UCSD-AML1 (cell line): ENCODE data around the gene NDUFB5.

Source experiments
- DNase-seq: peaks from one replicate; lab custom pipeline; 2025; ENCODE audit not compliant: unreplicated experiment; lab: John Stamatoyannopoulos, UW

Gene NDUFB5

DNA sequence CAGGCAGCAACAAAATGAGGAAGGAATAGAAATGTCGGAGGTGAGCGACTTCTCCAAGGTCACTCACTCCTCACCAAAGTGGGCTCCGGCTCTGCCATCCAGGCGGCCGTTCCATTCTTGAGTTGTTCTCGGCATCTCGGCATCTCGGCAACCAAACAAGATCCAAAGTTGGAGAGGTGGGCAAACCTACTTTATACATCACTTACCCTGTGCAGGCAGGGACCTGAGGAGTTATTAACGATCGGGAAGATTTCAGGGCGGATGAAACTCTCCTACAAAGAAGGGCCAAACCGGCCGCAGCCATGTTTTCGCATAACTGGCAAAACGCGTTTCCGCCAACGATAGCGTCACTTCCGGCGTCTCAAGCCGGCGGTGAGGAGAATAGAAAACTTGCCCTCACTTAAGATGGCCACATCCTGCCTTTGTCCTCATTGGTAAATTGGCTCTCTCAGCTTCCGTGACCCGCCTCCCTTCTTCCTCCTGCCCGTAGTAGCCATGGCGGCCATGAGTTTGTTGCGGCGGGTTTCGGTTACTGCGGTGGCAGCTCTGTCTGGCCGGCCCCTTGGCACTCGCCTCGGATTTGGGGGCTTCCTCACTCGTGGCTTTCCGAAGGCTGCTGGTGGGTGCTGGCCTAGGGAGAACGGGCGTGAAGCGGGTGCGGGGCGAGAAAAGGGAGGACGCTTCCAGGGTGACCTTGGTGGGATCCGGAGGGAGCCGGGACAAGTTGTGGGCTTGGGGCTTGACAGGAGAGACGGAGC, at the start of gene NDUFB5, which contains the start of gene MRPL47:
NDUFB5 (plus strand) TSS at position 474 of the 758 bp plus-strand sequence; CDS start at position 496, 22 bp downstream.
MRPL47 (minus strand) TSS at position 318 of the 758 bp plus-strand sequence; CDS start at position 304, 14 bp downstream.
- DNase-seq = peak; percentile 92

DNA sequence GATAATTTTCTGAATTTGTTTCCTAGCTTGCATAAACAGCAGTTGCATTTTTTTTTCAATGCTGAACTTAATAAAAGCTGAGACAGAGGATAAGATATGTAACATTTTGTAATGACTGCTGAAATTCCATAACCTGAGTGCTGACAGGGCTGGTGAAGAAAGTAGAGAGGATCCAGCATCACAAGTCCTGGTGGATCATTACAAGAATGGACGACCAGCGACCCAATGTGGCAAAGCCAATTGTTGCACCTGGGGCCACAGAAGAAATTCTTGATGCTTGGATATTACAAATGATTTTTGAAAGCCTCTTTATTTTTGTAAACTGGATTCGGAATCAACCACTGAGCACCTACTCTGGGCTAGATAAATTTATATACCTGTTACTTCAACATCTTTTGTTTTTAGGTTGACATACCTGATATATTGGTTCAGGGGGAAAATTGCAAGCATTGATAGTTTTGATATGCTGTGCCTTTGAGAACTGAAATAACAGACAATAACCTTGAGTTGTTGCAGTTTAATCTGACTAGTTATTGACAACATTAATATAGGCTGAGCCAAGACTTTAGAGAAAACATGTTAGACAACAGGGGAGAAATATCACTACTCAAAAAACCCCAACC, 45.7 kb upstream of the NDUFB5 start:
- DNase-seq = peak; percentile 68

DNA sequence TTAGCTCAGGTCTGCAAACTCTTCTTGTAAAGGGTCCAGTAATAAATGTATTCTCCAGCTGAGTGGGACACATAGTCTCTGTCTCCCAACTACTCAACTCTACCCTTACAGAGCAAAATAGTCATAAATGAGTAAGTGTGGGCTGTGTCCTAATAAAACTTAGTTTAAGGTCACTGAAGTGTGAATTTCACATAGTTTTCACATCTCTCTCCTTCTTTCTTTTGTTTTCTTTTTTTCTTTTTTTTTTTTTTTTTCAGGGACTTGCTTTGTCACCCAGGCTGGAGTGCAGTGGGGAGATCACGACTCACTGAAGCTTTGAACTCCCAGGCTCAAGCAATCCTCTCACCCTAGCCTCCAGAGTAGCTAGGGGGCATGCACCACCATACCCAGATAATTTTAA, 43.8 kb upstream of the NDUFB5 start:
- no peak for DNase-seq

DNA sequence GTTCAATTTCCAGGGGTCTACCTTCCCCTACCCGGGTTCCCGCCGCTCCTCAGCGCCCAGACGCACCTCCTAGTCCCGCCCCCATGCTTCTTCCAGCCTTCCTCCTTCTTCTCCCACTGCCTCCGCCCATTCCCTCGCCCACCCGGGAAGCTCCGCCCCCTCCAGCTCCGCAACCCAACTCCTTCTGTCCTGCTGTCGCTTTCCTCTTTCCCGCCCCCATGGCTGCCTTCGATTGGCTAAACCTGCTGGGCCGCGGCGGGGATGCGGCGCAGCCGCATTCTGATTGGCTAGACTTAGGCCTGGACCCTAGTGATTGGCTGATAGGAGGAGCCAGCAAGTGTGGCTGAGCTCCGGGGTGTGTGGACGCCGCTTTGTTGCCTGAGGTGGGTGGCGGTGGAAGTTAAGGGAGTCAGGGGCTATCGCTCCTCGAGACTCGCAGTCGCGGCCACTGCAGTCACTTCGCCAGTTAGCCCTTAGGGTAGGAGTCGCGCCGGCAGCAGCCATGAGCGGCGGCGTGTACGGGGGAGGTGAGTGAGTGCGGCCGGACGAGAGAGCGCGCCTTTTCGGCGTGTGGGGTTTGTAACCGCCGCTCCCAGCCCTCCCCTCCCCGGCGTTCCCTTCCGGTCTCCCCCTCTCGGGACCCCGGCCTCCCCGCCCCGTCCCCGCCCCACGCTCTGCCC, 41.9 kb upstream of the NDUFB5 start, which contains the start of gene ACTL6A:
ACTL6A (plus strand) TSS at position 336 of the 680 bp plus-strand sequence; CDS start at position 503, 167 bp downstream.
- peak; percentile 100 for DNase-seq

DNA sequence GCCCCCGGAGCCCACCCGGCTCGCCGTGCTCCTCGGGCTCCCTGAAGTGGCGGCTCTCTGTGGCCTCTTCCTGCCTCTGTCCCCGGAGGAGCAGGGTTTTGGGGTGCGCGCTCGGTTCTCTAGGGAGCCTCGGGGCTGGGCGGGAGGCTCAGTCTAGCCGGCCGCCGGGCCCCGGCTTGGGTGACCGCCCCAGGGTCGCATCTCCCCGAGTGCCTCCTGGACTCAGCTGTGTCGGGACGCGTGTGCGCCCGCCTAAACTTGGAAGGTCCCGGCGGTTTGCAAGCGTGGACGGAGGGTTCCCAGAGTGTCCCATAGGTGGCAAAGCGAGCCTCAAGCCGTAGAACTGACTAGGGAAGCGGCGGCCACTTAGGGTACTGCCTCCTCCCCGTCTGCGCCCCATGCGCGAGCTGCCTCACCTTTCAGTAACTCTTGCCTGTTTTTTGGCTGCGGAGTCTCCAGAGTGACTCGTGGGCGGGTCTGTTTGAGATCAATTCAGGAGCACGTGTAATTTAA, 41.3 kb upstream of the NDUFB5 start:
- peak; percentile 79 for DNase-seq

- DNase-seq = no peak
Measured at GRCh38 chr3:179565496-179565895, 39.1 kb upstream of the NDUFB5 start.

GRCh38 chr3:179580992-179581391, 23.6 kb upstream of the NDUFB5 start:
- DNase-seq = no peak

- no peak for DNase-seq
Measured at GRCh38 chr3:179589143-179589542, 15.5 kb upstream of the NDUFB5 start.

GRCh38 chr3:179590669-179591068, 13.9 kb upstream of the NDUFB5 start:
- DNase-seq = no peak

- no peak for DNase-seq
Measured at GRCh38 chr3:179591313-179591712, 13.3 kb upstream of the NDUFB5 start.

GRCh38 chr3:179599531-179599930, 5.1 kb upstream of the NDUFB5 start:
- no peak for DNase-seq

GRCh38 chr3:179603321-179603720, 1.3 kb upstream of the NDUFB5 start:
- no peak for DNase-seq

DNA sequence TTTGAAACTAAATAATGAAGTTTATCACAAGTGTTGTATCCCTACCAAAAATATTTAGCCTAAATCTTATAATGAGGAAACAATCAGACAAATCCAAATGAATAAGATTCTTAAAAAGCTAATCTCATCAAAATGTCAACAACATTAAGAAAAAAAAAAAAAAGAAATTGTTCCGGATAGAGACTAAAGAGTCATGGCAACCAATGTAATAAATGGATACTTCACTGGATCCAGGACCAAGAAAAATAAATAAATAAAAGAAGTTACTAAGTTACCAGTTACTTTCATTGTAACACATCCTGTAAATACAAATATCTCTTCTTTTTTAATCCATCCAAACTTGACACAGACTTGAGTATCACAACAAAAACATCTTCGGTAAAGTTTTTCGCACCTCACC, 763 bp upstream of the NDUFB5 start:
- no peak for DNase-seq

GRCh38 chr3:179606534-179607085, 2.0 kb downstream of the NDUFB5 start:
- DNase-seq = no peak

DNA sequence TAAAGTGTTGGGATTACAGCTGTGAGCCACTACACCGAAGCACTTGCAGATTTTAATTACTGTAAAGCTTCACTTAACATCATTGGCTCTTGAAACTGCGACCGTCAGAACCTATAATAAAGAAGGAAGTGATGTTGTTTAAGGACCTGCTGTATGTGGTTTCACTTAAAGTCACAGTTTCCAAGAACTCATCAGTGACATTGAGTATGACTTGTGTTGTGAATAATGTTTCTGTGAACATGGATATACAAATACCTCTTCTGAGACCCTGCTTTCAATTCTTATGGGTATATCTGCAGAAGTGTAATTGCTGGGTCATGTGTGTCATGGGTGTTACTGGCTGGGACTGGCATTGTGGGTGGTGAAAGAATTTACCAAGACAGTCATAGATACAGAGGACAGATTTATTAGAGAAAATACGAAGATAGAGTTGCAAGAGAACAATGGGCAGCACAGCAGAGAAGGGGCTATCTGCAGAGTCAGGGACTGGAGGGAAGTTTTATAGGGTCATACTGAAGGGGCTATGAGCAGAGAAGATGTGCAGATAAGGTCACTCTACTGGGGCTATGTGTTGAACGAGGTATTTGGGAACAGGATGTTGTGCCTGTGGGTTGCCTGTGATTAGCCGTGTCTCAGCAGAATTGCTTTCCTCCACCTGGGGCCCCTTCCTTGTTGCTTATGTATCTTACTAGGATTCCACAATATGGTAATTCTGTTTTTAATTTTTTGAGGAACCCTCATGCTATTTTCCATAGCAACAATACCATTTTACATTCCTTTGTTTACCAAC, 4.5 kb downstream of the NDUFB5 start:
- DNase-seq = no peak

- DNase-seq = no peak
Measured at GRCh38 chr3:179610066-179610465, 5.5 kb downstream of the NDUFB5 start.

DNA sequence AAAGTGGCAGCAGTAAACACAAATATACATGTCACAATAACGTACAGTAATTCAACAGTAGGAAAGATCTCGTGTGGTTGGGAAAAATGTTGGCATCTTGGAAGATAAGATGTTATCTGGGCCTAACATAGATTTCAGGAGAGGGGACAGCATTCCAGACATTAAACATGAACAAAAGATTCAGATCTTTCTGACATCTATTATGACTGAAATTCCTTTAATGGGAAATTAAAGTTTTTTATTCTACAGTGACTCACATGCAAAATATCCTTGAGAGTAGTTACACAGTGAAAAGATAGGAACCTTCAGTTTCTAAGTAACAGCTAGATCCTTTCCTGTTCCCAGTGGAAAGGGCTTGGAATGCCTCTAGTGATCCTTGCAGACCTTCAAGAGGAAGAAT, 9.2 kb downstream of the NDUFB5 start:
- DNase-seq = no peak

DNA sequence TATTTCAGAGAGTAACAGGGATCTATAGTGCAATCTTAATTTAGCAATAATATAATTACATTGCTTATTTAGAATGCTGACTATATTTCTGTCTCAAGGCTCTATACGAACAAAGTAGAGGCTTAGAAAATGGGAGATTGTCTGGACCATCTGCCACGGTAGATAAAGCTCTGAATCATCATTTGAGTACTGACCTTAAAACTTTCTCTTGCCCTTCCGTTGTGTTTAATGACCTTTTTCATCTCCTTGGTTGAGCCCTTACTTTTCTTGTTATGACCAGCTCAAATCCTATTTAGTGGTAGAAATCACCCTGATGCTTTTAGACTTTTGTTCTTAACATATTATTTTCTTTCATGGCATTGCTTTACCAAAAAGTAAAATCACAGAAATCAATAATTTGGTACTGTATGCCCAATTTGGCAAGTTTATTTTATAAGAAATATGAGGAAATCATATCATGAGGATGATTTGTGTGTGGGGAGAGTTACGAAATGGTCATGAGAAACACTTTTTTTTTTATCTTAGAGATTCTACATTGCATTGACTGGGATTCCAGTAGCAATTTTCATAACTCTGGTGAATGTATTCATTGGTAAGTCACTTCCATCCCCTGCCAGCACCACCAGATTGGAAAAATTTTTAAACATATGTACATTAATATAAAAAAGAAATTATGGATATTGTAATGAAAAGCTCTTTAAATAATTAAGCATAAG, 11.0 kb downstream of the NDUFB5 start:
- no peak for DNase-seq

DNA sequence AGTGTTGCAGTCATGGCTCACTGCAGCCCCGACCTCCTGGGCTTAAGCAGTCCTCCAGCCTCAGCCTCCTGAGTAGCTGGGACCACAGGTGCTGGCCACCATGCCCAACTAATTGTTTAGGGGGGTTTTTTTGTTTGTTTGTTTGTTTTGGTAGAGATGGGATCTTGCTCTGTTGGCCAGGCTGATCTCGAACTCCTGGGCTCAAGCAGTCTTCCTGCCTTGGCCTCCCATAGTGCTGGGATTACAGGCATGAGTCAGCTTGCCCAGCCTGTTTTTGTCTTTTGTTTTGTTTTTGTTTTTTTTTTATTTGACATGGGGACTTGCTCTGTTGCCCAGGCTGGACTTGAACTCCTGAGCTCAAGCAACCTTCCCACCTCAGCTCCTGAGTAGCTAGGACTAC, 17.4 kb downstream of the NDUFB5 start:
- DNase-seq = no peak

DNA sequence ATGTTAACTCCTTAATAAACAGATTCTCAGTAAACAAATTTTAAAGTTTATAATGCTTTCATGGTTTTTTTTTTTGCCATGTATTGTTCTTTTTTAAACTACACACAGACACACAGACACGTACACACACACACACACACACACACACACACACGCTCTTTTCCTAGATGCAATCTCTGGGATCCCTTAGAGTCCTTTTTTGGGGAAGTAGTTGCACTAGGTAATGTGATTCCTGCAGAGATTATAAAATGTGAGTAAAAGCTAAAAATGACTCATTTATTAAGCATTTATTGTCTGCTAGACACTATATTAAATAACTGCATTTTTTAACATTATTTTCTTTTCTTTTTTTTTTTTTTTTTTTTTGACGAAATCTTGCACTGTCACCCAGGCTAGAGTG, 19.9 kb downstream of the NDUFB5 start:
- no peak for DNase-seq
